Measurements from ENCODE around the gene TAC4.

The TAC4 gene

GRCh38 chr17:49809056-49809455 is 38.8 kb downstream of the TAC4 start:
- no peak for DNase-seq (ENCODE audit: low spot score)
- TF ChIP-seq, protein P1, sequence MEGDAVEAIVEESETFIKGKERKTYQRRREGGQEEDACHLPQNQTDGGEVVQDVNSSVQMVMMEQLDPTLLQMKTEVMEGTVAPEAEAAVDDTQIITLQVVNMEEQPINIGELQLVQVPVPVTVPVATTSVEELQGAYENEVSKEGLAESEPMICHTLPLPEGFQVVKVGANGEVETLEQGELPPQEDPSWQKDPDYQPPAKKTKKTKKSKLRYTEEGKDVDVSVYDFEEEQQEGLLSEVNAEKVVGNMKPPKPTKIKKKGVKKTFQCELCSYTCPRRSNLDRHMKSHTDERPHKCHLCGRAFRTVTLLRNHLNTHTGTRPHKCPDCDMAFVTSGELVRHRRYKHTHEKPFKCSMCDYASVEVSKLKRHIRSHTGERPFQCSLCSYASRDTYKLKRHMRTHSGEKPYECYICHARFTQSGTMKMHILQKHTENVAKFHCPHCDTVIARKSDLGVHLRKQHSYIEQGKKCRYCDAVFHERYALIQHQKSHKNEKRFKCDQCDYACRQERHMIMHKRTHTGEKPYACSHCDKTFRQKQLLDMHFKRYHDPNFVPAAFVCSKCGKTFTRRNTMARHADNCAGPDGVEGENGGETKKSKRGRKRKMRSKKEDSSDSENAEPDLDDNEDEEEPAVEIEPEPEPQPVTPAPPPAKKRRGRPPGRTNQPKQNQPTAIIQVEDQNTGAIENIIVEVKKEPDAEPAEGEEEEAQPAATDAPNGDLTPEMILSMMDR (IDR thresholded peaks at IDR 0.05; ENCODE audit: extremely low read depth, insufficient read depth, missing control alignments), result no peak
- in situ Hi-C loops (cut with MboI; ENCODE audit: low pct_unique_long_range_greater_than_20kb, low sequenced_read_pairs, unreplicated experiment), result no loop called here

DNA sequence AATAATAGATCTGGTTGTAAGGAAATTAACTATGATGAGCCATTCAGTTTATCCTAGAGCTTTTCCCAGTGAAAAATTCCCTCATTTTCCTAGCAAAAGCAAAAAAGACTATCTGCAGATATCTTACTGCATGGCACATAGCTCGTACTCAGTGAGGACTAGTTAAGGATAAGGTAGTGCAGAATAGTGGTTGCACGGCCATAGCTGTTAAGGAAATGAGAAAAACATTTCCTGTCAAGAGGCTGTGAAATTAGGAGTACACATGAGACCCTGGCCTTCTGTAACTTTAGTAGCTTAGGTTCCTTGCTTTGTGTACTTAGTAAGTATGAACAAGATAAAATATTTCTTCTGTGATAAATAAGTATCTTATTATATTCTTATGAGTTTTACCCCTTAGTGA is 49.1 kb downstream of the TAC4 start:
- in situ Hi-C loops (cut with MboI; ENCODE audit: low pct_unique_long_range_greater_than_20kb, low sequenced_read_pairs, unreplicated experiment), result no loop called here
- TF ChIP-seq, protein P1 (IDR thresholded peaks at IDR 0.05; ENCODE audit: extremely low read depth, insufficient read depth, missing control alignments), result no peak
- no peak for DNase-seq (ENCODE audit: low spot score)

GRCh38 chr17:49798182-49798581 is 49.7 kb downstream of the TAC4 start:
- no peak for DNase-seq (ENCODE audit: low spot score)
- TF ChIP-seq, protein P1 (IDR thresholded peaks at IDR 0.05; ENCODE audit: extremely low read depth, insufficient read depth, missing control alignments), result no peak
- in situ Hi-C loops (cut with MboI; ENCODE audit: low pct_unique_long_range_greater_than_20kb, low sequenced_read_pairs, unreplicated experiment), result no loop called here

DNA sequence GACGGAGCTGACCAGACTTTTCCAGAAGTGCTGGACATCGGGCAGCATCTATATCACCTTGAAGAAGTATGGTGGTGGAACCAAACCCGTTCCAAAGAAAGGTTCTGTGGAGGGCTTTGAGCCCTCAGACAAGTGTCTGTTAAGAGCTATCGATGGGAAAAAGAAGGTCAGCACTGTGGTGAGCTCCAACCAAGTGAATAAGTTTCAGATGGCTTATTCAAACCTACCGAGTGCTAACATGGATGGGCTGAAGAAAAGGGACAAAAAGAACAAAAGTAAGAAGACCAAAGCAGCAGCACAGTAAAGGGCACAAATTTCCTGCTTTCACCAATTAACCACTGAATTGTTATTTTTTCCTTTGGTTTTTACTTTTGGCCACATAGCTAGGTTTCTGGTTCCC is 52.5 kb downstream of the TAC4 start:
- in situ Hi-C loops (cut with MboI; ENCODE audit: low pct_unique_long_range_greater_than_20kb, low sequenced_read_pairs, unreplicated experiment), result no loop called here

DNA sequence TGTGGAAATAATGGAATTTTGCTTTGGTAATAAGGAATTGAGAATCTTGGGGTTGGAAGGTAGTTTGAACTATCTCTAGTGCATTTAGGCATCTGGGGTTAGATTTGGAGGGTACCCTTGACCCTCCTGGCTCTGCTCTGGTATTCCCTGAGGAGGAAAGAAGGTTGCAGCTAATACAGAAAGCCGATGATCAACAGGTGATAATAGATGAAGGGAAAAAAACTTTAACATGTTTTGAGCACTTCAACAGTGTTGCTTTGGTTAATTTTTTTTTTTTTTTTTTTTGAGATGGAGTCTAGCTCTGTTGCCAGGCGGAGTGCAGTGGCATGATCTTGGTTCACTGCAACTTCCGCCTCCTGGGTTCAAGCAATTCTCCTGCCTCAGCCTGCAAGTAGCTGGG is 54.6 kb downstream of the TAC4 start:
- TF ChIP-seq, protein P1 (IDR thresholded peaks at IDR 0.05; ENCODE audit: extremely low read depth, insufficient read depth, missing control alignments), result no peak
- in situ Hi-C loops (cut with MboI; ENCODE audit: low pct_unique_long_range_greater_than_20kb, low sequenced_read_pairs, unreplicated experiment), result no loop called here
- DNase-seq (ENCODE audit: low spot score), result no peak

More for the DNA sequence above, 52.5 kb downstream of the TAC4 start:
- TF ChIP-seq, protein P1 (IDR thresholded peaks at IDR 0.05; ENCODE audit: extremely low read depth, insufficient read depth, missing control alignments), result no peak
- DNase-seq (ENCODE audit: low spot score), result no peak

GRCh38 chr17:49789243-49789578 is 58.7 kb downstream of the TAC4 start:
- in situ Hi-C loops (cut with MboI; ENCODE audit: low pct_unique_long_range_greater_than_20kb, low sequenced_read_pairs, unreplicated experiment), result loop anchor here (10.0 kb wide), 1 partner anchor 84 kb away; the partner anchor contains the start of gene SLC35B1
- no peak for DNase-seq (ENCODE audit: low spot score)
- TF ChIP-seq, protein P1 (IDR thresholded peaks at IDR 0.05; ENCODE audit: extremely low read depth, insufficient read depth, missing control alignments), result no peak
